ENCODE data around the gene CAMTA1.
"Not testable (repeated sequence)": the region's sequence is repeated elsewhere in the genome, so short reads cannot be mapped to it uniquely, and the experiment has no call there.

CAMTA1 gene

GRCh38 chr1:7108251-7108650 is 323.0 kb downstream of the CAMTA1 start:
- DNase-seq (ENCODE audit: low spot score) = no peak

DNA sequence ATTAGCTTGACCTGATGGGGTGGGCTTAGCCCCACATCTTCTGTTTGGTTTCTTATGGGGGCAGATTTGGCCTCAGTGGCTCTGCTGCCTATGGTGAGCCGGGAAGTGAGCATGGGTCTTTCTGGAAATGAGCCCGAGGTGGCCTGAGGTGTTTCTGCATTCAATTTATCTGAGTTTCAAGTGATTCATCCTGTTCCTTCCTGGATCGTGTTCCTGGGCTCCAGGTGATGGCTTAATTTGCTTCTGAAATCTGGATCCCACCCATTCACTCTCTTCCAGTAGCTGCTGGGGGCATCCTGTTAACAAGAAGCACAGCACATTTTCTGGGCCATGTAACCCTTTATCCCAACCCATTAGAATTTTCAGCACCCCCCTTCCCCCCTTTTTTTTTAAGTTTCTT is 324.6 kb downstream of the CAMTA1 start:
- no peak for DNase-seq (ENCODE audit: low spot score)

DNA sequence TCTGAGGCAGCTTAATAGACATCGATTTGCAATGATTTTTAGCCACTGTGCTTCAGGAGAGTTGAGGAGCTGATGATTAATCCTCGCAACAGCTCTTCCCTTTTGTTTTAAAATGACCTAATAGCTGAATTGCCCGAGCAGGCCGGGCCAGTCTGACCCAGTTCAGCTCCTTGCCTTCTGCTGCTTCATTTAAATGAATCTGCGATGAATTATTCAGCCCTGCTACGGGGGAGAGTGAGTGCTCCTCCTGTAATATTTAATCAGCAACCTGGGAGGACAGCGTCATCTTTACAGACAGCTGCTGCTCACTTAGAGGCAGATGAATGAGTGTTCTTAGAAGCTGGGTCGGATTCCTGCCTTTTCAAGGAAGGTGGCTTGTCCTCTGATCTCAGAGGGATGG is 325.1 kb downstream of the CAMTA1 start:
- DNase-seq (ENCODE audit: low spot score) = no peak

GRCh38 chr1:7111853-7112252 is 326.6 kb downstream of the CAMTA1 start:
- no peak for DNase-seq (ENCODE audit: low spot score)

- DNase-seq (ENCODE audit: low spot score) = no peak
Observed at GRCh38 chr1:7113136-7113535, 327.9 kb downstream of the CAMTA1 start.

- DNase-seq (ENCODE audit: low spot score) = no peak
Observed at GRCh38 chr1:7113822-7114221, 328.6 kb downstream of the CAMTA1 start.

DNA sequence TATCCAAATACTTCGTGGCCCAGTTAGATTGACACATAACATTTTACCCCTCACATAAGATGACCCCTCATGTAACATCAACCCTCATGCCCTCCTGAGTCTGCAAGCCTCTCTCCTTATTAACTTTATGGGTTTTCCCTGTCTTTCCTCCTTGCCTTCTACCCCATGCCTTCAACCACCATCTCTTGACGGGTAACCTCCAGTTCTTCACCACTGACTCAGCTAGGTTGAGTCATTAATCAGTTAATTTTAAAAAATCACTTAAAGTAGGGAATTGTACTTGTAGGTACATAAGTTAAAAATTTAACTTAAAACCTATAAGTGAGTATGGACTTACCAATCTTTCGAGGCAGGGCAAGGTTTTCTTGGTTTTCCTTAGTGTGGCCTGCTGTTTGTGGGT is 330.7 kb downstream of the CAMTA1 start:
- no peak for DNase-seq (ENCODE audit: low spot score)

DNA sequence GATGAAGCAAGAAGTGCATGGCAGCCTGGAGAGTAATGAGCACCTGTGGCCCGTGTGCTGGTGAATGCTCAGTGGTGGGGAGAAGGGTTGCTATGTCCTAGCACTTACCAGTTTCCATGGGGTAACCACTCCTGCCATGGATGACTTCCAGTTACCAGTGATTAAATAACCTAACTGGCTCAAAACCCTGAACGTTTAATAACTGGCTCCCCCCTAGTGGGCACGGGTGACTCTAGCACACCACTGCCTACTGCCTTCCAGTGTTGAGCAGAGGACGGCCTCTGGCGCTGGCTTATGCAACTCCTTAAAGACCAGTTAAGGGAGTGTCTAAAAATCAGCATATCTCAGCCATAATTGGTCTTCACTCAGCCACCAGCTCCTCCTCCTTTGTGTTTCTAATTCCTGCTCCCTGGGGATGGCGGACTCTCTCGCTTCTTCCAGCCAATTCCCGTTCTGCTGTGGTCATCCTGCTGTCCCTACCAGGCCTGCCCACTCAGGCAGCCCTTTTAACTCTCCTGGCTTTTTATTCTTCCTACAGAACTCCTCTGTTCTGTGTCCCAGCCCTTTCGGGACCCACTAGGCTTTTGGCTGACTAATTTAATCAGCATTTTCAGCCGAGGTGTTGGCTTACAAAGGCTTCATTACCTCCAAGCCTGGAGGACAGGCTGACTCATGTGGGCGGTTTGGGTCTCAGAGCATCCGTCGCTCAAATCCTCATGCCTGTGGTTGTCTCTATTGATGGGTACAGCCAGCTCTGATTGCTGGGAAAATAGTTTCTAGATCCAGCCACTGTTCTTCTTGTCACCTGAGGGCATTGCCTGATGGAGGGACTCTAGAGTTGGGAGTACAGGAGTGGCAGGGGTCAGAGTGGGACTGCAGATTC is 332.4 kb downstream of the CAMTA1 start:
- peak; percentile 36 for DNase-seq (ENCODE audit: low spot score)

GRCh38 chr1:7119156-7119555 is 333.9 kb downstream of the CAMTA1 start:
- no peak for DNase-seq (ENCODE audit: low spot score)

DNA sequence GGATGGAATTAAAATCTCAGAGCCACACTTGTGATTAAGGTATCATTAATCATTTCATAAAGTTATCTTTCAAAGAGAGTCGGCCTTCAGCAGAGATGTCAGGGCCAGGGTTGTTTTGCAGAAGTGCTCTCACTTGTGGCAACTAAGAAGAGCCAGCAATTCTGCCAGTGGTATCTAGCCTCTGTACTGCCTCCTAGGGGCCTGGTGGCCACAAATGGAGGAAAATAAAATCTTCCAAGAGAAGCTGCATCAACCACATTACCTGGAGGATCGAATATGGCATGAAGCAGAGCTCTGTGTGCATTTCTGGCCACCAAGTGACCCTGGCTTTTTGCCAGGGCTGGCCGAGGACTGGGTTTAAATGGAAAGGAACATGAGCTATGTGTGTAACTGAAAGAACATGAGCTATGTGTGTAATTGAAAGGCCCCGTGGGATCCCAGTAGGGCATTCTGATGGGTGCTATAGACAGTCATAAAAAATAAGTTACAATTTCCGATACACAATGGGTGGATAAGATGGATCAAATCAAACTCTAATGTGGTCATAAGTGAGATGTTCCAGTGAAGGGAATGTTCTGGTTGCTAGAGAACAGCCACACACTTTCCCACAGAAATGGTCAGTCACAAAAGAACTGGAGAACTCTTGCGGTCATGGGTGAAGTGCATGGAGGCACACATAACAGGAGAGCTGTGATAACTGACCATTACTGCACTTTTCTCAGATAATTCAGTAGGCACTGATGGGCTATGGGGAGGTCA is 335.8 kb downstream of the CAMTA1 start:
- DNase-seq (ENCODE audit: low spot score) = peak; percentile 46

GRCh38 chr1:7121622-7121988 is 336.4 kb downstream of the CAMTA1 start:
- no peak for DNase-seq (ENCODE audit: low spot score)

DNA sequence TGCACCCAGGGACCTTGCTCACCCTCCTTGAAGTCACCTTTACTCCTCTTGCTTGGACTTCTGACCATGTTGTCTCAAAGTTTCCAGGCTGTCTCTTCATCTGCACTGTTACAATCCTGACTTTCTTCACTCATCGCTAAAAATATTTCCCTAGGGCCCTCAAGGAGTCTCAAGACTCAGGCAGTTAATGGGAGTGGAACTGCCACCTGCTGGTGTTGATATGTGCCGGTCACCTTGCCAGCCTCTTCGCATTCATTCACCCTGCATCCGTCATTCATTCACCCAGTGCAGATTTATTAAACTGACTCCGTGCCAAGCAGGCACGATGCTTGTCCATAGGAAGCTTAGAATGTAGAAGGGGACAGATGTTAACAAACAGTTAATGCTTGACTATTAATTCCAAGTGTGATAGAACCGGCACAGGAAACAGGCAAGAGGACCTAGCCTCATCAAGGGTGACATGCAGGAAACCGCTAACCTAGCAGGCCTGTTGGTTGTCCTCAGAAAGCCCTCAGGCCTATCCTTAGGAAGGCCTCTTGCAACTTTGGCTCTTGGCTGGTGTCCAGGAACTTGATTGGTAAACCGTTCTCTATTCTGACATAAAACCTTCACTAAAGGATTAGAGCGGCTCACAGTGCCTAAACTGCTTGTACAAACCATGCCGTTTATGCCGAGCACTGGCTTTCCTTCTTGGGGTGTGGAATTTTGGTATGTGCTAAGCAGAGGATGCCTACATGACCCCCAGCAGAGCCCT is 342.2 kb downstream of the CAMTA1 start:
- no peak for DNase-seq (ENCODE audit: low spot score)

- no peak for DNase-seq (ENCODE audit: low spot score)
Observed at GRCh38 chr1:7128293-7128692, 343.0 kb downstream of the CAMTA1 start.

DNA sequence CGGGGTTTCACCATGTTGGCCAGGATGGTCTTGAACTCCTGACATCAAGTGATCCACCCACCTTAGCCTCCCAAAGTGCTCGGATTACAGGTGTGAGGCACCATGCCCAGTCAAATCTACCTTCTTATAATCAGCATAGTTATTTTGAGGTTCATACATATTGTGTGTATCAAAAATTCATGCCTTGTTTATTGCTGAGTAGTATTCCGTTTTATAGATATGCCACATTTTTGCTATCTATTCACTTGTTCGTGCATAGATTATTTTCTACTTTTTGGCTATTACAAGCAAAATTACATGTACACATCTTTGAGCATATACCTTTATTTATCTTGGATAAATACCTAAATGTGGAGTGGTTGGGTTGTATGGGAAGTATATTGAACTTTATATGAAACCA is 344.9 kb downstream of the CAMTA1 start:
- DNase-seq (ENCODE audit: low spot score) = no peak

GRCh38 chr1:7135493-7135892 is 350.2 kb downstream of the CAMTA1 start:
- DNase-seq (ENCODE audit: low spot score) = no peak

GRCh38 chr1:7136166-7136953 is 351.1 kb downstream of the CAMTA1 start:
- DNase-seq (ENCODE audit: low spot score) = no peak

GRCh38 chr1:7140251-7140650 is 355.0 kb downstream of the CAMTA1 start:
- no peak for DNase-seq (ENCODE audit: low spot score)

DNA sequence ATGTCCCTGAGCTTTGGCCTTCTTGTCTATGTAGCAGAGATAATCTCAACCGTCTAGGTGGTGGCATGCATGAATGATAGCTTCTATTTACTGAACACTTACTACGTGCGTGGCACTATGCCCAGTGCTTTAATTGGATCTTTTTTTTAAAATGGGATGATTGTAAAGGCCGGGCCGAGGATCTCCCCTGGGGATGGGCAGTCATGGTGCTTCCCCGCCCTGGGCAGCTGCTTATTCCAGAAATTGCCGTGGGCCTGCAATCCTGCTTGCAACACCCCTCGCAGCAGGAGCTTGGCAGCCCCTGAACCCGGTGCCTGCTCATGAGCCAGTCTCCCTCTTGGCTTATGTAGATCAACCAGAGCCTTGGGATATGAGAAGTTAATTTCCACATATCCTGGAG is 360.7 kb downstream of the CAMTA1 start:
- DNase-seq (ENCODE audit: low spot score) = no peak

- DNase-seq (ENCODE audit: low spot score) = no peak
Observed at GRCh38 chr1:7146710-7147109, 361.5 kb downstream of the CAMTA1 start.

GRCh38 chr1:7147581-7148282 is 362.5 kb downstream of the CAMTA1 start:
- not testable (repeated sequence) for DNase-seq (ENCODE audit: low spot score)

All from NAMALWA (cell line).